SK-N-SH treated with all-trans-retinoic acid at 6 μM for 48 hours (cell line): ENCODE data around the gene TCTA.

Source experiments
- ATAC-seq: fragments of 200-7000 bp; cut with Tn5 transposase; 3 replicates; pipeline ENCODE4 v1.9.1; 2020; ENCODE audit warnings: mild to moderate bottlenecking, moderate library complexity
- ARNTL ChIP-seq: fragments of 450-650 bp; formaldehyde crosslinking; IDR thresholded peaks from 2 replicates; pipeline ENCODE4 v1.5.0; 2020; ENCODE audit warnings: low read depth, mild to moderate bottlenecking, moderate library complexity, borderline replicate concordance
- BACH2 ChIP-seq: fragments of 250-450 bp; sonication (Bioruptor Pico); IDR thresholded peaks from 2 replicates; pipeline ENCODE4 v1.9.0; 2021; ENCODE audit warnings: mild to moderate bottlenecking, borderline replicate concordance
- CSDC2 ChIP-seq: fragments of 250-450 bp; sonication (Bioruptor Pico); IDR thresholded peaks from 2 replicates; pipeline ENCODE4 v1.5.0; 2020; ENCODE audit warnings: mild to moderate bottlenecking, moderate library complexity
- CSRNP3 ChIP-seq: fragments of 250-450 bp; sonication (Bioruptor Pico); IDR thresholded peaks from 2 replicates; pipeline ENCODE4 v1.5.1; 2021; ENCODE audit warnings: mild to moderate bottlenecking, moderate library complexity
- ESRRG ChIP-seq: fragments of 250-450 bp; sonication (Bioruptor Pico); IDR thresholded peaks from 2 replicates; pipeline ENCODE4 v1.6.1; 2021; ENCODE audit warnings: mild to moderate bottlenecking
- GLIS3 ChIP-seq: fragments of 250-450 bp; sonication (Bioruptor Pico); IDR thresholded peaks from 2 replicates; pipeline ENCODE4 v1.5.0; 2020; ENCODE audit warnings: mild to moderate bottlenecking, moderate library complexity
- ISL1 ChIP-seq: fragments of 250-450 bp; sonication (Bioruptor Pico); IDR thresholded peaks from 2 replicates; pipeline ENCODE4 v2.1.2; 2022; ENCODE audit warnings: mild to moderate bottlenecking, moderate library complexity
- OSR1 ChIP-seq: fragments of 250-450 bp; sonication (Bioruptor Pico); IDR thresholded peaks from 2 replicates; pipeline ENCODE4 v1.8.0; 2022; ENCODE audit warnings: moderate library complexity, mild to moderate bottlenecking, inconsistent platforms
- PATZ1 ChIP-seq: fragments of 250-450 bp; sonication (Bioruptor Pico); IDR thresholded peaks from 2 replicates; pipeline ENCODE4 v1.8.0; 2020; ENCODE audit warnings: mild to moderate bottlenecking, moderate library complexity, borderline replicate concordance
- POU6F1 ChIP-seq: fragments of 250-450 bp; sonication (Bioruptor Pico); IDR thresholded peaks from 2 replicates; pipeline ENCODE4 v1.8.0; 2021; ENCODE audit warnings: low read depth, mild to moderate bottlenecking, moderate library complexity, borderline replicate concordance
- PPARA ChIP-seq: fragments of 250-450 bp; sonication (Bioruptor Pico); IDR thresholded peaks from 2 replicates; pipeline ENCODE4 v1.5.0; 2020; ENCODE audit warnings: mild to moderate bottlenecking, borderline replicate concordance
- RARB ChIP-seq: fragments of 250-450 bp; sonication (Bioruptor Pico); IDR thresholded peaks from 2 replicates; pipeline ENCODE4 v1.8.0; 2021; ENCODE audit warnings: mild to moderate bottlenecking, moderate library complexity
- SNAI2 ChIP-seq: fragments of 250-450 bp; sonication (Bioruptor Pico); IDR thresholded peaks from 2 replicates; pipeline ENCODE4 v1.5.0; 2020; ENCODE audit warnings: mild to moderate bottlenecking, moderate library complexity
- TCF4 ChIP-seq: fragments of 250-450 bp; sonication (Bioruptor Pico); IDR thresholded peaks from 2 replicates; pipeline ENCODE4 v1.8.0; 2021; ENCODE audit warnings: mild to moderate bottlenecking, moderate library complexity, borderline replicate concordance
- TOX ChIP-seq: fragments of 250-450 bp; sonication (Bioruptor Pico); IDR thresholded peaks from 2 replicates; pipeline ENCODE4 v1.8.0; 2021; ENCODE audit warnings: mild to moderate bottlenecking, moderate library complexity, borderline replicate concordance
- ZC3H10 ChIP-seq: fragments of 250-450 bp; sonication (Bioruptor Pico); IDR thresholded peaks from 2 replicates; pipeline ENCODE4 v1.5.1; 2021; ENCODE audit warnings: mild to moderate bottlenecking, moderate library complexity
- ZFP3 ChIP-seq: fragments of 250-450 bp; sonication (Bioruptor Pico); IDR thresholded peaks from 2 replicates; pipeline ENCODE4 v1.5.0; 2020; ENCODE audit warnings: mild to moderate bottlenecking, moderate library complexity
- ZFP30 ChIP-seq: fragments of 450-650 bp; formaldehyde crosslinking; IDR thresholded peaks from 2 replicates; pipeline ENCODE4 v1.5.0; 2022; ENCODE audit warnings: mild to moderate bottlenecking, moderate library complexity
- ZNF565 ChIP-seq: fragments of 450-650 bp; formaldehyde crosslinking; conservative IDR thresholded peaks from 2 replicates; pipeline ENCODE4 v1.5.0; 2020; ENCODE audit warnings: low read depth, mild to moderate bottlenecking, moderate library complexity
- ZNF70 ChIP-seq: fragments of 450-650 bp; formaldehyde crosslinking; IDR thresholded peaks from 2 replicates; pipeline ENCODE4 v1.5.0; 2020; ENCODE audit warnings: mild to moderate bottlenecking, moderate library complexity
- ZNF8 ChIP-seq: fragments of 450-650 bp; formaldehyde crosslinking; IDR thresholded peaks from 2 replicates; pipeline ENCODE4 v1.5.0; 2020; ENCODE audit warnings: mild to moderate bottlenecking, moderate library complexity
- TF ChIP-seq, protein P1 (sequence below): fragments of 250-450 bp; sonication (Bioruptor Pico); IDR thresholded peaks from 2 replicates; pipeline ENCODE4 v1.5.1; 2020; ENCODE audit warnings: low read depth, mild to moderate bottlenecking, moderate library complexity

TCTA gene

DNA sequence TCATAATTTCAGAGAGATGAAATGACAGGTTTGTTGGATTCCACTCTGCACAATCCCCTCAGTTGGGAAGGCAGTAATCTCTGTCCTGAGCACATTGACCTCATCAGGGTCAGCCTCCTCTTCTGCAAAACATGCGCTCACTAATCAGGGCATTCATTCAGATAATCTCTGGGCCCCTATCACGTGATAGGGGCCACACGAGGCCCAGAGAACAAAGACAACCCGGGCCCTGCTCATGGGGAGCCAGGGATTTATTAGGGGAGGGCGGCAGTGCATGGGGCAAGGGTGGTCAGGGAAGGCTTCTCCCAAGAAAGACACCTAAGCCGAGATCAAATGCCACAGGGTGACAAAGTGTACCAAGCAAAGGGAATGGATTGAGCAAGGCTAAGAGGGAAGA, 1.1 kb downstream of the TCTA start:
- TF ChIP-seq RARB (CRISPR knock-in tag), result no peak
- no peak for TF ChIP-seq BACH2 (CRISPR knock-in tag)
- TF ChIP-seq ZNF565 (CRISPR knock-in tag), result no peak
- no peak for TF ChIP-seq CSRNP3
- TF ChIP-seq PATZ1 (CRISPR knock-in tag), result no peak
- TF ChIP-seq ARNTL (CRISPR knock-in tag), result no peak
- TF ChIP-seq ZFP3, result no peak
- no peak for TF ChIP-seq TCF4
- TF ChIP-seq ZC3H10 (CRISPR knock-in tag), result no peak
- no peak for TF ChIP-seq TOX (CRISPR knock-in tag)
- no peak for TF ChIP-seq OSR1 (CRISPR knock-in tag)
- TF ChIP-seq ISL1, result no peak
- TF ChIP-seq ZNF70 (CRISPR knock-in tag), result no peak
- TF ChIP-seq POU6F1 (CRISPR knock-in tag), result no peak
- no peak for TF ChIP-seq ZFP30
- TF ChIP-seq SNAI2, result no peak
- no peak for TF ChIP-seq GLIS3 (CRISPR knock-in tag)
- no peak for ATAC-seq

GRCh38 chr3:49414753-49415152, 2.5 kb downstream of the TCTA start:
- no peak for ATAC-seq
- TF ChIP-seq PATZ1 (CRISPR knock-in tag) (no peak), TCF4 (no peak), CSRNP3 (no peak), ESRRG (CRISPR knock-in tag) (no peak), ARNTL (CRISPR knock-in tag) (no peak), GLIS3 (CRISPR knock-in tag) (no peak), ZFP30 (no peak), ZNF8 (no peak), RARB (CRISPR knock-in tag) (no peak)
- TF ChIP-seq, all 23 proteins: peak for 0

DNA sequence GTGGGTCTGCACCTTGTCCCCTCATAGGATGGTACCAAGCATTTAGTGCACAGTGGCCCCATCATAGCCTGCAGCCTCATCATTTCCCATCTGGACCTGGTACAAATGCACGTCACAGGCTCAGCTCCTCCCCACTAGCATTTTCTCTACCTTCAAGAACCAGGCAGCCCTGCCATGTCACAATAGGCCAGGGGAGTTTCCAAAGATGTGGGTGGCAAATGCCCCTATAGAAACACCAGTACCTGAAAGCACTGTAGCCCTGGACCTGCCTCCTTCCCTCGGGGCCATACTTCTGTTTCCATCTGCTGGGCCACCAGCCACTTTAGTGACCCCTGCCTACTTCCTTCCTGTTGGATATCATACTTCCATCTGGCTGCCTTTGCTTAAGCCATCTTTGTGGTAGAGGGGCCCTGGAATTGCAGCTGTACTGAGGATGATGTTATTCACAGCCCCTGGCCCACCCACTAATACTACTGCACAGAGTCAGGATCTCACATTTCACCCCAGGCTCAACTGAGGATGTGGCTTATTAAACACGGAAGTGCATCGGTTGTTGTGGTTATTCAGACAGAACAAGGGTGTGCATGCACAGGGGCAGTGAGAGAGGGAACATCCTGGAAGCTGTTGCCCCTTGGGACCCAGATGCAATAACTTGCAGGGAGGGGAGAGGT, 3.8 kb downstream of the TCTA start:
- no peak for TF ChIP-seq CSDC2 (CRISPR knock-in tag)
- no peak for TF ChIP-seq ZC3H10 (CRISPR knock-in tag)
- TF ChIP-seq GLIS3 (CRISPR knock-in tag), result no peak
- TF ChIP-seq, protein P1, sequence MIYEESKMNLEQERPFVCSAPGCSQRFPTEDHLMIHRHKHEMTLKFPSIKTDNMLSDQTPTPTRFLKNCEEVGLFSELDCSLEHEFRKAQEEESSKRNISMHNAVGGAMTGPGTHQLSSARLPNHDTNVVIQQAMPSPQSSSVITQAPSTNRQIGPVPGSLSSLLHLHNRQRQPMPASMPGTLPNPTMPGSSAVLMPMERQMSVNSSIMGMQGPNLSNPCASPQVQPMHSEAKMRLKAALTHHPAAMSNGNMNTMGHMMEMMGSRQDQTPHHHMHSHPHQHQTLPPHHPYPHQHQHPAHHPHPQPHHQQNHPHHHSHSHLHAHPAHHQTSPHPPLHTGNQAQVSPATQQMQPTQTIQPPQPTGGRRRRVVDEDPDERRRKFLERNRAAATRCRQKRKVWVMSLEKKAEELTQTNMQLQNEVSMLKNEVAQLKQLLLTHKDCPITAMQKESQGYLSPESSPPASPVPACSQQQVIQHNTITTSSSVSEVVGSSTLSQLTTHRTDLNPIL, result no peak
- TF ChIP-seq TOX (CRISPR knock-in tag), result no peak
- TF ChIP-seq ARNTL (CRISPR knock-in tag), result no peak
- no peak for TF ChIP-seq ZNF70 (CRISPR knock-in tag)
- TF ChIP-seq OSR1 (CRISPR knock-in tag), result no peak
- no peak for TF ChIP-seq ESRRG (CRISPR knock-in tag)
- TF ChIP-seq SNAI2, result no peak
- TF ChIP-seq ZNF565 (CRISPR knock-in tag), result no peak
- no peak for TF ChIP-seq TCF4
- TF ChIP-seq ZNF8, result no peak
- no peak for TF ChIP-seq BACH2 (CRISPR knock-in tag)
- TF ChIP-seq ISL1, result no peak
- TF ChIP-seq PPARA (CRISPR knock-in tag), result no peak
- no peak for ATAC-seq
